Gastroesophageal sphincter (tissue), 3 donors: ENCODE data around the gene TTLL8.

Experiments
- CTCF ChIP-seq, 4 experiments: fragments of 200-600 bp in 2 of 4; fragments of 450-650 bp in 2 of 4; sonication (generic) in 1 of 4; IDR thresholded peaks; one replicate each; pipeline ENCODE4 v1.5.1; 2017 to 2019; ENCODE audit warnings: antibody characterized with exemption in 4 of 4, mild to moderate bottlenecking in 2 of 4, moderate library complexity in 2 of 4
- EP300 ChIP-seq: sonication (generic); formaldehyde crosslinking; IDR thresholded peaks from one replicate; pipeline ENCODE4 v1.6.1; 2017; ENCODE audit warnings: antibody characterized with exemption, mild to moderate bottlenecking
- POLR2A ChIP-seq, 2 donors: fragments of 450-650 bp; IDR thresholded peaks; one replicate each; pipeline ENCODE4 v1.6.1; 2017; ENCODE audit warnings: antibody characterized with exemption in 2 of 2, mild to moderate bottlenecking in 2 of 2, moderate library complexity in 1 of 2
- POLR2AphosphoS5 ChIP-seq: sonication (generic); formaldehyde crosslinking; IDR thresholded peaks from one replicate; pipeline ENCODE4 v1.6.1; 2017; ENCODE audit warnings: antibody characterized with exemption

GRCh38 chr22:50046481-50047245 lies 11.4 kb downstream of the TTLL8 start:
- TF ChIP-seq POLR2AphosphoS5 (no peak), CTCF (IDR thresholded peaks at IDR 0.05) (no peak), POLR2A (IDR thresholded peaks at IDR 0.05) (no peak), EP300 (no peak)
